ENCODE measurements around the gene IL22RA1.

The IL22RA1 gene

DNA sequence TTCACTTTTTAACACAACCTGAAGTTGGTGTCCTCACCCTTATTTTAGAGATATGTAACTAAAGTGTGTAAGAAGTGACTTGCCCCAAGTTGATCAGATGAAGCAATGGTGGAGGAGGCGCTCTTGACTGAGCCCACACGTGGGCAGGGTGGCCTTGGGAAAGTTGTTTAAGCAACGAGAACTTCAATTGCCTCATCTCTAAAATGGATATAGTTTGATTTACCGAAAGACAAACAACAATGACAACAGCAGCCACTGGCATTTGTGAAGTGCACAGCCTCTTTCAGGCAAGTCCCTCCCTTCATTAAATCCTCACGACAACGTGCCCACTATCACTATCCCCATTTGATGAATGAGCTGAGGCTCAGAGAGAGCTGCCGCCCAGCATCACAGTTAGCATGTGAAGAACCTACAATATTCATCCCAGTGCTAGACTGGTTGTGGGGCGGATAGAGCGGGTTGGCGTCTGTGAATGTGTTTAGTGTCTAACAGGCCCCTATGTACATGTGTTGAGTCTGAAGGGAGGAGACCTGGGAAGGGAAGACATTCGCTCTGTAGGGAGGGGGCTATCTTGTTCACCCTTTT is 3.0 kb downstream of the IL22RA1 start:
- Histone ChIP-seq H3K4me3 (ENCODE audit: low read depth, low read length) (no peak overlapping the region), H3K27ac (no peak overlapping the region), H3K36me3 (replicated peaks) (no peaks in the 10 kb centered on the region), H3K27me3 (replicated peaks) (peaks cover 7% of the 10 kb centered on the region)
- in situ Hi-C loops (cut with HindIII; ENCODE audit: low pct_ligation_motif_present, low sequenced_read_pairs) = no loop called here
- no peak for DNase-seq
- TF ChIP-seq CTCF (IDR thresholded peaks at IDR 0.05; ENCODE audit: low read depth, low read length, missing control alignments) = no peak

DNA sequence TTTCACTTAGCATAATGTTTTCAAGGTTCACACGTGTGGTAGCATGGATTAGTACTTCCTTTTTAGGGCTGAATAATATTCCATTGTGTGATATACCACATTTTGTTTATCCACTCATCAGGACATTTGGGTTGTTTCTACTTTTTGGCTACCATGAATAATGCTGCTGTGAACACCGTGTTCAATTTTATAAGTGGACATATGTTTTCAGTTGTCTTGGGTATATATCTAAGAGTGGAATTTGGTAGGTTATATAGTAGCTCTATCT is 3.8 kb downstream of the IL22RA1 start:
- no peak for TF ChIP-seq CTCF (IDR thresholded peaks at IDR 0.05; ENCODE audit: low read depth, low read length, missing control alignments)
- DNase-seq = no peak
- no peaks in the 10 kb centered on the region for H3K36me3 ChIP-seq (replicated peaks)
- H3K27ac ChIP-seq = no peak overlapping the region
- H3K4me3 ChIP-seq (ENCODE audit: low read depth, low read length) = no peak overlapping the region
- in situ Hi-C loops (cut with HindIII; ENCODE audit: low pct_ligation_motif_present, low sequenced_read_pairs) = no loop called here
- peaks cover 2% of the 10 kb centered on the region for H3K27me3 ChIP-seq (replicated peaks)

DNA sequence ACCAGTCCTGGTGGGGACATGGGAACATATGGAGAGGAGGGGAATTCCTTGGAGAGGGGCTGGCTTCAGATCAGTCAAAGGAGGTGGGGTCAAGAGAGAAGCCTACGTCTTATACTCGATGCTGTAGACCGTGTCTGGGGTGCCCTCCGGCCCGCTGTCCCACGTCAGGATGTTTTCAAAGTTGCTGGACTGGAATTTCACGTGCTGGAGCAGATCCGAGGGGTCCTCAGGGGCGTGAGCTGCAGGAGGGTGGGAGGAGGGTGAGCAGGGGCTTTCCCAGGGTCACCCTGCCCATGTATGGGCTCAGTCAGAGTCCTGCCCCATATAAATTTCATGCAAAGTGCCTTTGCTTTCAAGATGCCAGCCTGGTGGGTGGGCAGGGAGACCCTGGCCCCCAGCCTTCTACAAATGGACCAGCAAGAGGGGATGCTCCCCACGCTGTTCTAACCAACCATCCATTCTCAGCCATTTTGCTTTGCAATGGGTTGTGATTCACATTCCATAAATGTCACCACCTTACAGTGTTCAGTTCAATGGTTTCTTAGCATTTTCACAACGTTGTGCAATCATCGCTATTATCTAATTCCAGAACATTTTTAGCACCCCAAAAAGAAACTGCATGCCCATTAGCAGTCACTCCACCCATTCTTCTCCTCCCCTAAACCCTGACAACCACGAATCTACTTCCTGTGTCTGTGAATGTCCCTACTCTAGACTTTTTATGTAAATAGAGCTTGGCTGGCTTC is 4.3 kb downstream of the IL22RA1 start:
- DNase-seq = no peak
- H3K27ac ChIP-seq = no peak overlapping the region
- no peak overlapping the region for H3K4me3 ChIP-seq (ENCODE audit: low read depth, low read length)
- H3K36me3 ChIP-seq (replicated peaks) = no peaks in the 10 kb centered on the region
- in situ Hi-C loops (cut with HindIII; ENCODE audit: low pct_ligation_motif_present, low sequenced_read_pairs) = no loop called here
- TF ChIP-seq CTCF (IDR thresholded peaks at IDR 0.05; ENCODE audit: low read depth, low read length, missing control alignments) = no peak
- H3K27me3 ChIP-seq (replicated peaks) = no peaks in the 10 kb centered on the region

- in situ Hi-C loops (cut with HindIII; ENCODE audit: low pct_ligation_motif_present, low sequenced_read_pairs) = no loop called here
- DNase-seq = no peak
- H3K27me3 ChIP-seq (replicated peaks) = no peaks in the 10 kb centered on the region
- H3K27ac ChIP-seq = no peak overlapping the region
- TF ChIP-seq CTCF (IDR thresholded peaks at IDR 0.05; ENCODE audit: low read depth, low read length, missing control alignments) = no peak
- no peak overlapping the region for H3K4me3 ChIP-seq (ENCODE audit: low read depth, low read length)
- H3K36me3 ChIP-seq (replicated peaks) = no peaks in the 10 kb centered on the region
Measured at GRCh38 chr1:24136956-24137539, 5.9 kb downstream of the IL22RA1 start.

GRCh38 chr1:24134376-24134775 is 8.6 kb downstream of the IL22RA1 start:
- Histone ChIP-seq H3K36me3 (replicated peaks) (no peaks in the 10 kb centered on the region), H3K27ac (no peak overlapping the region), H3K27me3 (replicated peaks) (no peaks in the 10 kb centered on the region), H3K4me3 (ENCODE audit: low read depth, low read length) (no peak overlapping the region)
- TF ChIP-seq CTCF (IDR thresholded peaks at IDR 0.05; ENCODE audit: low read depth, low read length, missing control alignments) = no peak
- in situ Hi-C loops (cut with HindIII; ENCODE audit: low pct_ligation_motif_present, low sequenced_read_pairs) = no loop called here
- DNase-seq = no peak

Data from brain microvascular endothelial cell (primary cell).